Kidney glomerular epithelial cell (primary cell): ENCODE results near the gene OR10H5.
"Not testable (repeated sequence)": the region's sequence is repeated elsewhere in the genome, so short reads cannot be mapped to it uniquely, and the experiment has no call there.

Experiments
- DNase-seq: peaks from one replicate; lab custom pipeline; 2025; lab: John Stamatoyannopoulos, UW

Gene OR10H5

GRCh38 chr19:15843894-15844222 is 56.4 kb downstream of the OR10H5 start:
- DNase-seq = not testable (repeated sequence)

- no peak for DNase-seq
Measured at GRCh38 chr19:15846923-15847322, 59.5 kb downstream of the OR10H5 start.

- no peak for DNase-seq
Measured at GRCh38 chr19:15850385-15850784, 62.9 kb downstream of the OR10H5 start.
